Testis (tissue), 3 donors: ENCODE results near the gene CTBS. TPM values are rescaled to one million over a fixed set of nuclear protein-coding genes. Genes with fewer than 3 reads are reported as not detected.

ENCODE experiments used
- DNase-seq: peaks from one replicate; pipeline ENCODE4 v3.0.0-alpha.2; 2019
- H3K27ac ChIP-seq, 2 donors: fragments of 200-600 bp; sonication (generic); one replicate each; pipeline ENCODE4 v1.5.1; 2019
- H3K27me3 ChIP-seq: fragments of 200-600 bp; sonication (generic); one replicate; pipeline ENCODE4 v1.5.1; 2019
- H3K36me3 ChIP-seq: fragments of 200-600 bp; sonication (generic); one replicate; pipeline ENCODE4 v1.5.1; 2017; ENCODE audit warnings: low read depth; ENCODE audit errors: missing control alignments
- H3K4me1 ChIP-seq: fragments of 200-600 bp; sonication (generic); one replicate; pipeline ENCODE4 v1.5.1; 2019
- H3K4me3 ChIP-seq, 2 donors: fragments of 200-600 bp; sonication (generic); one replicate each; pipeline ENCODE4 v1.5.1; 2017 to 2019
- H3K9me3 ChIP-seq: fragments of 200-600 bp; sonication (generic); one replicate; pipeline ENCODE4 v1.5.1; 2017
- CTCF ChIP-seq, 3 experiments: fragments of 450-650 bp in 2 of 3; fragments of 200-600 bp in 1 of 3; sonication (generic) in 1 of 3; IDR thresholded peaks; one replicate each; pipeline ENCODE4 v1.5.1; 2016 to 2019; ENCODE audit warnings: antibody characterized with exemption in 3 of 3, mild to moderate bottlenecking in 2 of 3, moderate library complexity in 1 of 3
- POLR2A ChIP-seq: fragments of 450-650 bp; IDR thresholded peaks from one replicate; pipeline ENCODE4 v1.6.1; 2017; ENCODE audit warnings: antibody characterized with exemption, mild to moderate bottlenecking, moderate library complexity
- WGBS, 2 donors: methylation state at CpG; one replicate each; pipeline ENCODE4 v1.1.5; 2018; 5-methylcytosine and 5-hydroxymethylcytosine counted together
- intact Hi-C: fragments of 100-400 bp; cut with DNase I; formaldehyde crosslinking; loops from one replicate; pipeline ENCODE4 v1.15.1; 2023; ENCODE audit warnings: low total_unique reads
- polyA plus RNA-seq: library from polyadenylated mRNA; stranded (reverse); fragments of 350-450 nt; fragmentation: Illumina TruSeq; extraction: RNeasy Lipid Tissue Mini Kit (QIAGEN cat#74804); gene quantifications from one replicate; pipeline ENCODE4 v1.2.3, GENCODE V29; 2014; ENCODE audit warnings: low read depth, low replicate concordance; ENCODE audit not compliant: insufficient read depth
- total RNA-seq, 2 donors: library from RNA; depleted of rRNA; stranded (reverse); fragments of >200 nt; gene quantifications; one replicate each; pipeline ENCODE4 v1.2.3, GENCODE V29; 2016

CTBS gene
- total and polyA plus RNA-seq, 3 donors from 2014 or later, result 9.9 to 17.8 (median 12.9) TPM

GRCh38 chr1:84617349-84617748 lies 43.1 kb upstream of the CTBS start:
- H3K4me1 ChIP-seq, result no peaks in the 10 kb centered on the region
- 59 to 64% methylated on average over 2 of the region's 2 CpGs for WGBS, 2 donors
- no peak overlapping the region for H3K4me3 ChIP-seq
- H3K27me3 ChIP-seq, result no peaks in the 10 kb centered on the region
- intact Hi-C loops, result no loop called here
- DNase-seq, result no peak
- no peaks in the 10 kb centered on the region for H3K9me3 ChIP-seq
- no peak for TF ChIP-seq CTCF (IDR thresholded peaks at IDR 0.05)
- TF ChIP-seq POLR2A, result no peak
- no peak overlapping the region for H3K27ac ChIP-seq
- H3K36me3 ChIP-seq, result no peaks in the 10 kb centered on the region

- Histone ChIP-seq H3K27me3 (no peaks in the 10 kb centered on the region), H3K9me3 (no peaks in the 10 kb centered on the region), H3K4me1 (no peaks in the 10 kb centered on the region), H3K4me3 (no peak overlapping the region), H3K36me3 (no peaks in the 10 kb centered on the region), H3K27ac (no peak overlapping the region)
- TF ChIP-seq CTCF (IDR thresholded peaks at IDR 0.05) (no peak), POLR2A (no peak)
- intact Hi-C loops, result no loop called here
- WGBS, 2 donors, result 86 to 88% methylated on average over 1 of the region's 1 CpG
- no peak for DNase-seq
Observed at GRCh38 chr1:84615790-84616189, 41.5 kb upstream of the CTBS start.

- Histone ChIP-seq H3K27me3 (no peaks in the 10 kb centered on the region), H3K4me1 (no peaks in the 10 kb centered on the region), H3K36me3 (no peaks in the 10 kb centered on the region), H3K4me3 (no peak overlapping the region), H3K27ac (no peak overlapping the region), H3K9me3 (no peaks in the 10 kb centered on the region)
- intact Hi-C loops, result no loop called here
- DNase-seq, result no peak
- 87 to 93% methylated on average over 2 of the region's 2 CpGs for WGBS, 2 donors
- TF ChIP-seq POLR2A (no peak), CTCF (IDR thresholded peaks at IDR 0.05) (no peak)
Observed at GRCh38 chr1:84613887-84614286, 39.6 kb upstream of the CTBS start.

GRCh38 chr1:84613026-84613425 lies 38.8 kb upstream of the CTBS start:
- Histone ChIP-seq H3K9me3 (no peaks in the 10 kb centered on the region), H3K36me3 (no peaks in the 10 kb centered on the region), H3K27me3 (no peaks in the 10 kb centered on the region), H3K27ac (no peak overlapping the region), H3K4me3 (no peak overlapping the region), H3K4me1 (no peaks in the 10 kb centered on the region)
- intact Hi-C loops, result no loop called here
- no peak for TF ChIP-seq CTCF (IDR thresholded peaks at IDR 0.05)
- TF ChIP-seq POLR2A, result no peak
- DNase-seq, result no peak
- 79 to 90% methylated on average over 2 of the region's 2 CpGs for WGBS, 2 donors

- peak overlapping the region in 1 of 2 donors; percentile 14 for H3K27ac ChIP-seq
- H3K4me1 ChIP-seq, result no peaks in the 10 kb centered on the region
- intact Hi-C loops, result no loop called here
- no peak overlapping the region for H3K4me3 ChIP-seq
- no peak for TF ChIP-seq POLR2A
- H3K27me3 ChIP-seq, result no peaks in the 10 kb centered on the region
- 17 to 19% methylated on average over 3 of the region's 3 CpGs for WGBS, 2 donors
- DNase-seq, result no peak
- H3K36me3 ChIP-seq, result no peaks in the 10 kb centered on the region
- H3K9me3 ChIP-seq, result no peaks in the 10 kb centered on the region
Observed at GRCh38 chr1:84611796-84612195, 37.6 kb upstream of the CTBS start.
